GM18526 (cell line): ENCODE measurements around the gene IPMK.

ENCODE experiments used
- POLR2A ChIP-seq: IDR thresholded peaks from 3 replicates; pipeline ENCODE4 v1.6.1; 2011; ENCODE audit not compliant: insufficient read length; ENCODE audit errors: extremely low read depth

Gene IPMK

DNA sequence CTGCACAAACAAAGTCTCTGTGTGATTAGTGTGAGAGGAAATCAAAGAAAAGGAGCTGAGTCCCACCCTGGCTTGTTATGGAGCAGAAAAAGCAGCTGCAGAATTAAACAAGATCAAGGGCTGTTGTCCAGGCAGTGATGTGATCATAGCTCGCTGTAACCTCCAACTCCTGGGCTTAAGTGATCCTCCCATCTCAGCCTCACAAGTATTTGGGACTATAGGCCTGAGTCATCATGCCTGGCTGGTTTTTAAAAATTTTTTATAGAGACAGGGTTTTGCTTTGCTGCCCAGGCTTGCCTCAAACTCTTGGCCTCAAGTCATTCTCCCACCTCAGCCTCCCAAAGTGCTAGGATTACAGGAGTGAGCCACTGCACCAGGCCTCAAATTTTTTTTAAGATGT, 88.9 kb downstream of the IPMK start:
- no peak for TF ChIP-seq POLR2A

DNA sequence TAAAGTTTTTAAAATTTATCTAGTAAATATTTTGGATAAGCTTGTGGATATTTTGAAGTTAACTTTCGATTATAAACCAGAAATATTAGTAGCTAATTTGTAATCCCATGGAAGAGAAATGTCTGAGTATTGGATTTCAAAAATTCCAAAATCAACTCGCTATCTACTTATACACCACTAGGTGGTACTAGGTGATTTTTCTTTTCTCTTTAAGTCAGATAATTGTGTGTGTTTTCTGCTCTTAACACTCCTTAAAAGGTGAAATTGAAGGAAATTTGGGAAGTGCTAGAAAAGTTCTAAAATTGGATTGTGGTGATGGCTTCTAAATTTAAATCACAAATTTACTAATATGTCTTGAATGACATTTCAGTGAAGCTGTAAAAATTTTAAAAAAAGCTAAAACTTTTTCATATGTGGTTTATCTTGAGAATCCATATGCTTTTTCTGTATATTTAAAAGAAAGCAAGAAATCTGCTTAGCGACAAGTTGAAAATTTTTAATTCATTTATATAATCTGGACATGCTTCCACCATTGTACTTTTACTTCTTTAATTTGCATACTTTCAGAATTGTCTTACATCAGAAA, 90.2 kb downstream of the IPMK start:
- no peak for TF ChIP-seq POLR2A

DNA sequence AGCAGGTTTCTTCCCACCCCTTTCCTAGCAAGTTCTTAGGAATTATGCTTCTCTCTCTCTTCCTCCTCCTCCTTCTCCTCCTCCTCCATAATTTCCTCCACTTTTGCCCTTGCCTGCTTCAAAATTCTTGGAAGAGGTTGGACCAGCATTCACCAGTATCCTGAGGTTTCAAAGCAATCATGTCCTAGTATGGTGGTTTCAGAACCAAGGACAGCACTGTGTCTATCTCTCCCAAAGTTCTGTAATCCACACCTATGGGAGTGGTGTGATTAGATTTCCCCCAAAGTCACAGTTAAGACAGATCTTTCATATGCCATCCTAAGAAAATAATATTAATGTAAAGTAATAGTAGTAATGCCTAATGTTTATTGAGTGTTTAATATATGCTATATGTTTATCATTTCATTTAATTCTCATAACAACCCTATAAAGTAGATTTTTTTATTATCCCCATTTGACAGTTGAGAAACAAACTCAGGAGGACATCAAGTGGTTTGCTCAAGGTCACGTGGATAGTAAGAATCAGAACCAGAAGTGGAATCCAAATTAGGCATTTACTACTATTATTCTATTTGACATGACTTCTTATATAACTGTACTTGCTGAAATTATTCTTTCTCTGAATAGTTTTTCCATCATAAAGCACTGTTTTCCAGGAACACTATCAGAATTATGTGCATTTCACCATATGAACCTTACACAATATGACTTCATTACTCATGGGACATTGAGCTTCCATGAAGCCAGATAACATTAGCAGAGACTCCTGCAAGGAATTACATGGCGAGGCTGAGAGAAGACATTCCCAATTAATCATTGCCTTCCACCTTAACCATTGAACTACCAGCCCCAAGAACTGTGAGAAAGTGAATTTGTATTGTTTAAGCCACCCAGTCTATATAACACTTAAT, 91.4 kb downstream of the IPMK start:
- TF ChIP-seq POLR2A, result no peak

GRCh38 chr10:58174831-58175230, 92.9 kb downstream of the IPMK start:
- TF ChIP-seq POLR2A, result no peak

- no peak for TF ChIP-seq POLR2A
Measured at GRCh38 chr10:58173391-58173790, 94.3 kb downstream of the IPMK start.

- no peak for TF ChIP-seq POLR2A
Measured at GRCh38 chr10:58171146-58171545, 96.5 kb downstream of the IPMK start.

- TF ChIP-seq POLR2A, result no peak
Measured at GRCh38 chr10:58164517-58164916, 103.2 kb downstream of the IPMK start.

GRCh38 chr10:58158806-58159205, 108.9 kb downstream of the IPMK start:
- TF ChIP-seq POLR2A, result no peak

DNA sequence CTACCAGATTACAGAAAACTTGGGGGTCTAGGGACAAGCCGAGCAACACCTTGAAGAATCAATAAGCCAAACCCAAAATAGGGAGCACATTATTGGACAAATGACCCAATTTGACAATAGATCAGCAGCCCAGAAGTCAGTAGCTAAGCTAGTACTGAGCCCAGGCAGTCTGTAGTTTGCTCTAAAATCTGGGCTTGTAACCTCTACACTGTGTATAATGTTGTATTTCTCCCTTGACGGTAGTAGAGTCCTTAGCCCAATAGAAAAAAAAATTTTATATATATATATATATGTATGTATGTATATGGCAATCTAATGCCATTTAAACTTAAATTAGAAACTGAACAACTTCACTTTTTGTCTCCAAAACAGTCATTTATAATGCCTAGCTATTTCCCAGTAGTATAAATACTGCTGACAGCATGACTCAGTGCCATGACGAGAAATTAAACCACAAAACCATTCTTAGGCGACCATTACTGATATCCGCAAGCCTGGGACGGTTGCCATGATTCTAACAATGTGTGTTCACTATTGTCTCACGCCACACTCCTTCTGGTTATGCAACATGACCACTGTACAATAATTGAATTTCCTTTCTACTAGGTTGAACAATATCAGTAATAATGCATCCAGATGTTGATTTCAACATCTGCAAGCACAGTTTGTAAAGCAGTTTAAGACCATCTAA, 110.5 kb downstream of the IPMK start:
- TF ChIP-seq POLR2A, result no peak

GRCh38 chr10:58153751-58154150, 113.9 kb downstream of the IPMK start:
- no peak for TF ChIP-seq POLR2A

- TF ChIP-seq POLR2A, result no peak
Measured at GRCh38 chr10:58152673-58153263, 114.9 kb downstream of the IPMK start.

- TF ChIP-seq POLR2A, result no peak
Measured at GRCh38 chr10:58150290-58150689, 117.4 kb downstream of the IPMK start.

DNA sequence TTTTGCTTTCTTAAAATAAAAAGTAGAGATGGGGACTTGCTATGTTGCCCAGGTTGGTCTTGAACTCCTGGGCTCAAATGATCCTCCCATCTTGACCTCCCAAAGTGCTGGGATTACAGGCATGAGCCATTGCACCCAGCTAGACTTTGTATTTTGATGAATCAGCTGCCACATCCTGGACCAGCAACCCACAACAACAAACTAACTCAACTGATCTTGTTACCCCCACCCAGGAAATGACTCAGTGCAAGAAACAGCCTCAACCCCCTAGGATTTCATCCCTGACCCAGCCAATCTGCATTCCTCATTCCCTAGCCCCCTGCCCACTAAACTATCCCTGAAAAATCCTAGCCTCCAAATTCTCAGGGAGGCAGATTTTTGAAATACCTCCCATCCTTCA, 123.8 kb downstream of the IPMK start:
- TF ChIP-seq POLR2A, result no peak
